Coronary artery (tissue), 2 donors: ENCODE results near the gene CYP46A1.

ENCODE experiments used
- DNase-seq: peaks from one replicate; pipeline ENCODE4 v3.0.0-alpha.2; 2017; ENCODE audit warnings: low spot score
- H3K27ac ChIP-seq, 2 donors: fragments of 200-600 bp; sonication (generic); one replicate each; pipeline ENCODE4 v1.5.1; 2016 to 2019
- H3K4me3 ChIP-seq: fragments of 200-600 bp; sonication (generic); 2 replicates; pipeline ENCODE4 v1.5.1; 2016; ENCODE audit warnings: mild to moderate bottlenecking, moderate library complexity
- CTCF ChIP-seq: fragments of 200-600 bp; sonication (generic); IDR thresholded peaks from one replicate; pipeline ENCODE4 v1.5.1; 2019; ENCODE audit warnings: antibody characterized with exemption

The CYP46A1 gene

GRCh38 chr14:99678198-99678597 is 5.9 kb upstream of the CYP46A1 start:
- DNase-seq: no peak
- no peak for TF ChIP-seq CTCF
- H3K27ac ChIP-seq: no peak overlapping the region
- no peak overlapping the region for H3K4me3 ChIP-seq

GRCh38 chr14:99679111-99679510 is 5.0 kb upstream of the CYP46A1 start:
- no peak for TF ChIP-seq CTCF
- Histone ChIP-seq H3K4me3 (no peak overlapping the region), H3K27ac (no peak overlapping the region)
- DNase-seq: no peak

GRCh38 chr14:99679543-99679942 is 4.6 kb upstream of the CYP46A1 start:
- Histone ChIP-seq H3K4me3 (no peak overlapping the region), H3K27ac (no peak overlapping the region)
- no peak for DNase-seq
- TF ChIP-seq CTCF: no peak

- no peak for TF ChIP-seq CTCF
- no peak for DNase-seq
- no peak overlapping the region for H3K27ac ChIP-seq
- no peak overlapping the region for H3K4me3 ChIP-seq
Observed at GRCh38 chr14:99679996-99680395, 4.1 kb upstream of the CYP46A1 start.

GRCh38 chr14:99681101-99681831 is 2.8 kb upstream of the CYP46A1 start:
- DNase-seq: no peak
- no peak overlapping the region for H3K27ac ChIP-seq
- H3K4me3 ChIP-seq: no peak overlapping the region
- no peak for TF ChIP-seq CTCF

- Histone ChIP-seq H3K4me3 (no peak overlapping the region), H3K27ac (no peak overlapping the region)
- no peak for TF ChIP-seq CTCF
- DNase-seq: no peak
Observed at GRCh38 chr14:99681832-99682148, 2.3 kb upstream of the CYP46A1 start.

GRCh38 chr14:99682809-99683618 is 1.1 kb upstream of the CYP46A1 start:
- peak overlapping the region; percentile 89 to 91 for H3K27ac ChIP-seq
- peak; percentile 86 for DNase-seq
- TF ChIP-seq CTCF: peak; percentile 87
- H3K4me3 ChIP-seq: peak overlapping the region; percentile 82
